Transverse colon (tissue), 4 donors: ENCODE data around the gene ACTL7B. TPM values are rescaled to one million over a fixed set of nuclear protein-coding genes. Genes with fewer than 3 reads are reported as not detected.
"Not testable (repeated sequence)": the region's sequence is repeated elsewhere in the genome, so short reads cannot be mapped to it uniquely, and the experiment has no call there.

Source experiments
- DNase-seq: peaks from one replicate; pipeline ENCODE4 v3.0.0-alpha.2; 2019
- H3K27ac ChIP-seq, 4 donors: fragments of 200-600 bp; sonication (generic); 2 replicates each; pipeline ENCODE4 v1.5.1; 2016 to 2018; ENCODE audit warnings: inconsistent platforms in 4 of 4
- H3K27me3 ChIP-seq: fragments of 200-600 bp; sonication (generic); 2 replicates; pipeline ENCODE4 v1.5.1; 2017; ENCODE audit warnings: inconsistent platforms
- H3K36me3 ChIP-seq, 4 donors: fragments of 200-600 bp; sonication (generic); 2 replicates each; pipeline ENCODE4 v1.5.1; 2017 to 2019; ENCODE audit warnings: inconsistent platforms in 4 of 4
- H3K4me1 ChIP-seq, 4 donors: fragments of 200-600 bp; sonication (generic); 2 replicates each; pipeline ENCODE4 v1.5.1; 2017 to 2020; ENCODE audit warnings: inconsistent platforms in 4 of 4
- H3K4me3 ChIP-seq, 4 donors: fragments of 200-600 bp; sonication (generic); 1 replicate in 1 of 4; 2 replicates in 3 of 4; pipeline versions ENCODE4 v1.5.1 to v1.6.1; 2017 to 2019; ENCODE audit warnings: inconsistent platforms in 4 of 4
- H3K9me3 ChIP-seq, 2 donors: fragments of 200-600 bp; sonication (generic); 2 replicates each; pipeline ENCODE4 v1.5.1; 2017 to 2019; ENCODE audit warnings: inconsistent platforms in 2 of 2
- EP300 ChIP-seq: sonication (generic); formaldehyde crosslinking; IDR thresholded peaks from one replicate; pipeline ENCODE4 v1.6.1; 2017; ENCODE audit warnings: antibody characterized with exemption, low read depth
- POLR2A ChIP-seq: fragments of 450-650 bp; IDR thresholded peaks from one replicate; pipeline ENCODE4 v1.6.1; 2016; ENCODE audit warnings: antibody characterized with exemption, mild to moderate bottlenecking, moderate library complexity
- POLR2AphosphoS5 ChIP-seq, 3 donors: sonication (generic); formaldehyde crosslinking; IDR thresholded peaks; one replicate each; pipeline ENCODE4 v1.6.1; 2016; ENCODE audit warnings: antibody characterized with exemption in 3 of 3
- WGBS, 2 donors: methylation state at CpG; one replicate each; pipeline ENCODE4 v1.1.5; 2018; ENCODE audit warnings: low coverage in 1 of 2; 5-methylcytosine and 5-hydroxymethylcytosine counted together
- in situ Hi-C, 4 donors: fragments of 200-750 bp; cut with MboI; loops; one replicate each; pipeline versions ENCODE4 v1.15.0 to v1.15.1; 2017; ENCODE audit warnings: low sequenced_read_pairs in 3 of 4, low pct_ligation_motif_present in 1 of 4, low pct_unique_long_range_greater_than_20kb in 1 of 4
- intact Hi-C: fragments of 100-400 bp; cut with DNase I; formaldehyde crosslinking; loops from one replicate; pipeline ENCODE4 v1.15.1; 2023; ENCODE audit warnings: low total_unique reads
- total RNA-seq, 4 donors: library from RNA; depleted of rRNA; stranded (reverse); fragments of >200 nt; gene quantifications; one replicate each; pipeline ENCODE4 v1.1.0, GENCODE V29; 2016
- TF ChIP-seq, protein P1 (sequence below), 5 experiments: fragments of 200-600 bp in 3 of 5; fragments of 450-650 bp in 2 of 5; sonication (generic) in 3 of 5; IDR thresholded peaks; 1 replicate in 2 of 5; 2 replicates in 3 of 5; pipeline ENCODE4 v1.5.1; 2016 to 2017; ENCODE audit warnings: antibody characterized with exemption in 5 of 5, inconsistent platforms in 3 of 5, mild to moderate bottlenecking in 2 of 5, moderate library complexity in 1 of 5

The ACTL7B gene
- total RNA-seq, 4 donors from 2014 or later: not detected

GRCh38 chr9:108894225-108894997 lies 38.6 kb upstream of the ACTL7B start:
- no peak for TF ChIP-seq POLR2AphosphoS5 (IDR thresholded peaks at IDR 0.05)
- TF ChIP-seq, protein P1, sequence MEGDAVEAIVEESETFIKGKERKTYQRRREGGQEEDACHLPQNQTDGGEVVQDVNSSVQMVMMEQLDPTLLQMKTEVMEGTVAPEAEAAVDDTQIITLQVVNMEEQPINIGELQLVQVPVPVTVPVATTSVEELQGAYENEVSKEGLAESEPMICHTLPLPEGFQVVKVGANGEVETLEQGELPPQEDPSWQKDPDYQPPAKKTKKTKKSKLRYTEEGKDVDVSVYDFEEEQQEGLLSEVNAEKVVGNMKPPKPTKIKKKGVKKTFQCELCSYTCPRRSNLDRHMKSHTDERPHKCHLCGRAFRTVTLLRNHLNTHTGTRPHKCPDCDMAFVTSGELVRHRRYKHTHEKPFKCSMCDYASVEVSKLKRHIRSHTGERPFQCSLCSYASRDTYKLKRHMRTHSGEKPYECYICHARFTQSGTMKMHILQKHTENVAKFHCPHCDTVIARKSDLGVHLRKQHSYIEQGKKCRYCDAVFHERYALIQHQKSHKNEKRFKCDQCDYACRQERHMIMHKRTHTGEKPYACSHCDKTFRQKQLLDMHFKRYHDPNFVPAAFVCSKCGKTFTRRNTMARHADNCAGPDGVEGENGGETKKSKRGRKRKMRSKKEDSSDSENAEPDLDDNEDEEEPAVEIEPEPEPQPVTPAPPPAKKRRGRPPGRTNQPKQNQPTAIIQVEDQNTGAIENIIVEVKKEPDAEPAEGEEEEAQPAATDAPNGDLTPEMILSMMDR (IDR thresholded peaks at IDR 0.05): no peak
- no peak for TF ChIP-seq POLR2A
- intact Hi-C loops (no loop called here), in situ Hi-C loops (loop anchor here in 1 of 4 donors (10.0 kb wide), 1 partner anchor 60 kb away; no protein-coding TSS in a partner anchor)
- DNase-seq: no peak
- no peaks in the 10 kb centered on the region for H3K9me3 ChIP-seq
- no peaks in the 10 kb centered on the region for H3K27me3 ChIP-seq
- H3K27ac ChIP-seq: no peak overlapping the region
- 96 to 100% methylated on average over 2 to 4 of the region's 4 CpGs for WGBS, 2 donors
- H3K36me3 ChIP-seq: peaks cover 0 to 64% (median 28%) of the 10 kb centered on the region in 4 donors
- no peaks in the 10 kb centered on the region for H3K4me1 ChIP-seq
- no peak overlapping the region for H3K4me3 ChIP-seq

DNA sequence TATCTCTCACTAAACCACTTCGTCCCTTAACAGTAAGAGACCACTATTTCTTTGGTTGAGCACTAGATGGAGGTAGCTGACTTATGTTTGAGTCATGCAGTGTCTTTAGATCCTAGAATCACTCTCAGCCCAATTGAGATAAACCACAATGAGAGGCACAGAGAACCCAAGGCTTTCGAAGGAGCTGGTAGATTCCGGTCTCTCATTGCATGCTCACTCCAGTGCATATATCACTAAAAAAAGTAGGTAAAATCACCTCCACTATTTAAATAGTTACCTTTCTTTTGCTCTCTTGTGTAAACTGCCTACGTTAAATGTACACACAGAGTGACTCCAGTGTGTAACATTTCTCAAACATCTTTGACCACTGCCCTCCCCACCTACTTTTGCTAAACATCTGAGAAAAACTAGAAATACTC lies 33.9 kb upstream of the ACTL7B start:
- Histone ChIP-seq H3K4me3 (no peak overlapping the region), H3K36me3 (peaks cover 0 to 26% (median 11%) of the 10 kb centered on the region in 4 donors), H3K27me3 (no peaks in the 10 kb centered on the region), H3K4me1 (peaks cover 0 to 6% (median 3%) of the 10 kb centered on the region in 4 donors), H3K27ac (no peak overlapping the region), H3K9me3 (no peaks in the 10 kb centered on the region)
- WGBS, 2 donors: 88 to 89% methylated on average over 2 to 4 of the region's 4 CpGs
- in situ Hi-C loops: loop anchor here in 1 of 4 donors (10.0 kb wide), 1 partner anchor 55 kb away; no protein-coding TSS in a partner anchor
- TF ChIP-seq POLR2A (no peak), POLR2AphosphoS5 (IDR thresholded peaks at IDR 0.05) (no peak), EP300 (no peak)
- TF ChIP-seq, protein P1 (IDR thresholded peaks at IDR 0.05): no peak
- intact Hi-C loops: no loop called here
- DNase-seq: no peak

DNA sequence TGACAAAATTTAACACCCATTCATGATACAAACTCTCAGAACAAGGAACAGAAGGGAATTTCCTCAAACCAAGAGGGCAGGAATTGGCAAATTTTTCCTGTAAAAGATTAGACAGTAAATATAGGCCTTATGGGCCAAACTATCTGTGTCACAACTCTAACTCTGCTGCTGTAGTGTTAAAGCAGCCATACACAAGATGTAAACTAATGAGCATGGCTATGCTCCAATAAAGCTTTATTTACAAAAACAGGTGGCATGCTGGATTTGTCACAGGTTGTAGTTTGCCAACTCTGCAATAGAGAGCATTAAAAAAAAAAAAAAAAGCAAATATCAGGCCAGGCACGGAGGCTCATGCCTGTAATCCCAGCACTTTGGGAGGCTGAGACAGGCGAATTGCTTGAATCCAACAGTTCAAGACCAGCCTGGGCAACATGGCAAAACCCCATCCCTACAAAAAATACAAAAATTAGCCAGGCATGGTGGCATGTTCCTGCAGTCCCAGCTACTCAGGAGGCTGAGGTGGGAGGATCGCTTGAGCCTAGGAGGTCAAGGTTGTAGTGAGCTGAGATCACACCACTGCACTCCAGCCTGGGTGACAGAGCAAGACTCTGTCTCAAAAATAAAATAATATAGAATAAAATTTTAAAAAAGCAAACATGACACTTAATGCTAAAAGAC lies 30.9 kb upstream of the ACTL7B start:
- in situ Hi-C loops, DNase-seq, H3K4me3 ChIP-seq, H3K27ac ChIP-seq, H3K27me3 ChIP-seq, H3K4me1 ChIP-seq, H3K9me3 ChIP-seq, intact Hi-C loops: not testable (repeated sequence)
- 80 to 96% methylated on average over 3 of the region's 3 CpGs for WGBS, 2 donors
- peaks cover 0 to 22% (median 9%) of the 10 kb centered on the region in 4 donors for H3K36me3 ChIP-seq

DNA sequence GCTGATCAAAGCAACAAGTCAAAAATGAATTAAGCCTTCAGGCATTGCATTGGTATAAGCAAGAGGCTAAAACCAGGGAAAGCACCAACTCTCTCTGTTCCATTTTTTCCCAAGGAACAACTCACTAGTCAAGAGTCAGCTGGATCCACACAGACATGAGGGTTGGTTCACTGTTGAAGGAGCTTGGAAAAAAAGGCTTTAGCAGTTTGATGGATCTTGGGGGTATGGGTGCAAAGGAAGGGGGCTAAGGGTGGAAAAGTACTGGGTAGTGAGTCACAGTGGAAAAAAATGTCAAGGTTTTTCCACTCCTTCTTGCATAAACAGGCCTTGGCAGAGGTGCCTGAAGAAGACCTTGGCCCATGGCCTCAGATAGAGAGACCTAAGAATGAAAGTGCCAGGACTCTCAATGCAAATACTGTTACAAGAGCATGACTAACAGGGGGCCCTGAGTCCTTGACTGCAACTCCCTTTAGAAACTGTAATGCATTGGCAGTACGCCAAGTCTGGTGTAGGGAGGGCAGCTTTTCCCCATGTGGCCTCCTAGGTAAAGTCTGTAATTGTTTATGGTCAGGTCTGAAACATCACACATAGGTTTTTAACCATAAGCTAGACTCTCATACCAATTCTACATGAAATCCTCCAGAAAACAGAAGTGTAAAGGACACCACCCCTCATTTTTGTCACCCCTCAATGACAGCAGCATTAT lies 30.0 kb upstream of the ACTL7B start:
- peak; percentile 28 for DNase-seq
- intact Hi-C loops (no loop called here), in situ Hi-C loops (no loop called here)
- H3K27me3 ChIP-seq: no peaks in the 10 kb centered on the region
- H3K4me3 ChIP-seq: no peak overlapping the region
- H3K4me1 ChIP-seq: peaks cover 0 to 6% (median 3%) of the 10 kb centered on the region in 4 donors
- 54 to 100% methylated on average over 1 of the region's 1 CpG for WGBS, 2 donors
- H3K36me3 ChIP-seq: peaks cover 0 to 24% (median 5%) of the 10 kb centered on the region in 4 donors
- H3K9me3 ChIP-seq: no peaks in the 10 kb centered on the region
- H3K27ac ChIP-seq: no peak overlapping the region
- TF ChIP-seq EP300 (no peak), POLR2A (no peak), POLR2AphosphoS5 (IDR thresholded peaks at IDR 0.05) (no peak)
- TF ChIP-seq, protein P1 (IDR thresholded peaks at IDR 0.05): no peak
